GM21515 (cell line): ENCODE results near the gene LRRK1.
"Not testable (repeated sequence)": the region's sequence is repeated elsewhere in the genome, so short reads cannot be mapped to it uniquely, and the experiment has no call there.

ENCODE experiments used
- ATAC-seq: cut with Tn5 transposase; IDR thresholded peaks from one replicate; pipeline ENCODE4 v1.9.1; 2021; ENCODE audit not compliant: unreplicated experiment

LRRK1 gene

DNA sequence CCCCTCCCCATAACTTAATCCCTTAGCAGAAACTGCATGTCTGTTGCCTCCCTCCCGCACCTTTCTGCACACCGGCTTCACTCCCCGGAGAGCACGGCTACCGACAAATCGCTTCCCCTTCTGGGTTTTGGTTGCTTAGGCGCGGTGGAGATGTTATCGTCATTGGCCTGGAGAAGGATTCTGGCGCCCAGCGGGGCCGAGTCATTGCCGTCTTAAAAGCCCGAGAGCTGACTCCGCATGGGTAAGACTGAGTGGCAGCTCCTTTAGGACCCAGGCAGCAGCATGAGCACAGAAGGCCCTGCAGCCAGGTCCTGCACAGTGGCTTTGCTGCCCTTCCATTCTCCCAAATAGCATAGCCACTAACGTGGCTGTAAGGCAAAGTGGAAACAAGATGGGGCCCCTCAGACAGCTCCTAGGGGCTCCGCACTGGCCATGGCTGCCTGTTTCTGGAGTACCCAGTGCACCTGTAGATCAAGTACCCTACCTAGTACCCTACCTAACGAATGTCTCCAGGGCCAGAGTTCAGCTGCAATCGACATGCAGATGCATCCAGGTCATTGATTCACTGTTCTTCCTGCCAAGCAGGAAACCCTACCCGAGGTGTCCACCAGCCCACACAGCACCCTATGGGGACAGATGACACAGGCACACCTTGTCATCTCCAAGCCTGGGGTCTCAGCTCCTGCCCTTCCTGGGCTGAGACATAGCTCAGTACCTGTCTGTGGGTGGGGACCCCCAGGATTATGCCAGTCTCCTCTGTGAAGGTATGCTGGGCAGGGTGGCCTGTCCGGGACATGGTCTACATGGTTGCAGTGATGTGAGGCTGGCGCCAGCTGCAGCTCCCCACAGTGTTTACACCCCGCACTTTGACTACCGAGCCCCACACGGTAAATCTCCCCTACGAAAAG, 147.6 kb downstream of the LRRK1 start:
- ATAC-seq = no peak

DNA sequence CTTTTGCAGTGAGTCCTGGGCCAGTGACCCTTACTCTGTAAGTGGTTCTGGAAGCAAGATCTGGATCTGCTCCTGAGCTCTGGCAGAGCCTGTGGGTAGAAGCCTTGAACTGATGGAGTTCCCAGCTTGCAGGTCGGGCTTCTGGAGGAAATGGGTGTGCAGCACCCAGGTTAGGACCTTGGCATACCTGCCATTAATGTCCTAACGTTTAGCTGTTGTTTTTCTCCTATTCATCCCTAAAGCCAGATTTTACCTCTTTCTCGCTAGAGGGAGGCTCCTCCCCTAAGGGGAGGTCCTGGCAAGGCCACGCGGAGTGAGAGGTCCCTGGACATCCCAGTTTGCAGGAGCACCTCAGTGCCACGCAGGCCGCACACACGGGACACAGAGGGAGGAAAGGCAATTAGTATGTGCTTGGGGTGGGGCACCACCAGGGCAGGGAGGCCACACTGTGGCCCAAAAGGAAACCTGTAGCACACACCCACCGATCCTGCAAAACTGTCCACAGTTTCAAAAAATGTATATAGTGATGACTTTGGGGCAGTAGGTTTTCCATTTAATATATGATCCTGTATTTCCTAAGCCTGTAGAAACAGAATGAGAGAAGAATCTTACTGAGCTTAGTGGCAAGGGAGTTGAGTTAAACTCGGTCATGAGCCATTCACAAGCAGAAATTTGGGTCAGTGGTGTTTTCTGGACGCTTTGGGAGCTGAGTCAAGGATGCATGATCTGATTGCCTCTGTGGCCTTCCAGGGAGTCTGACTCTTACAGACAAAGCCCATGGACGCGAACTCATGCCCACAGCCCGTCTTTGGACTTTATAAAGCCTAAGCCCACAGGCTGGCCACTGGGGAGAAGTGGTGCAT, 148.7 kb downstream of the LRRK1 start:
- no peak for ATAC-seq

DNA sequence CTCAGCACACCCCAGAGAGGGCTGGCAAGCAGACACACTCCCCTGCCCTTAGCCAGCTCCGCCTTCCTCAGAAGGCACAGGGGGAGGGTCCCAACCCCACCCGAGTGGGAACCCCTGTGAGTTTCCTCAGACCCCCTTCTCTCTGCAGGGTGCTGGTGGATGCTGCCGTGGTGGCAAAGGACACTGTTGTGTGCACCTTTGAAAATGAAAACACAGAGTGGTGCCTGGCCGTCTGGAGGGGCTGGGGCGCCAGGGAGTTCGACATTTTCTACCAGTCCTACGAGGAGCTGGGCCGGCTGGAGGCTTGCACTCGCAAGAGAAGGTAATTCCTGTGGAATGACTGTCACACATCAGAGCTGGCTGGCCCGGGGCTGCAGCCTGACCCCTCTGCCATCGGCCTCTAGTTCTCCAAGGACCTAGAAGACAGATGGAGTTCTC, 149.4 kb downstream of the LRRK1 start:
- no peak for ATAC-seq

DNA sequence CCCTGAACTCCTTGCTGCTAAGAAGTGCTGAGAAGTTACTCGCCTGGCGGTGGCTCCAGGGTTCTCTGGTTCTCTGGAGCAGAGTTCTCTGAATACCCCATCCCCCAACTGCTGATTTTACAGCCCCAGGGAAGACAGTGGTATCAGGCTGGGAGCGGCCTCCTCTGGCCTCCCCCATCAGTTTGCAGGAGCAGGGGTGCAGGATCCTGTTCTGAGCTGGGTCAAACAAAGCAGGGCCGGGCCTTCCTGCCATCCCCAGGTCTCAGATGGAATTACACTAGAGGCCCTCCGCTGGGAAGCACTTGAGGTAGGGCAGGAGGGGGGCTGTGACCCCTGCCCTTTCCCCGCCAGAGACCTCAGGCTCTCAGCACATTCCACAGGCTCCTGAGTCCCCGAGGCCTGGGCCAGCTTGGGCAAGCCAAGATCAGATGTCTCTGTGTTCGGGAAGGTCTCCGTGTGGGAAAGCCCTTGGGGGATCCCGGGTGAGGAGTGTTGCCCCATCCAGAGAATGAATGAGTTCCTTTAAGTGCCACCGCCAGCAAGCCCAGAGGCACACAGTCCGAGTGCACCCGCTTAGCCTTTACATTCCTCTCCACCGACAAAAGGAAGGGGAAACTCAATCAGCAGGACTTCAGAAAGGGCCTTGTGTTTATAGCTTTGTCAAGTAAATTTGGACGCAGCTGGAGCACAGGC, 149.9 kb downstream of the LRRK1 start:
- ATAC-seq = no peak

DNA sequence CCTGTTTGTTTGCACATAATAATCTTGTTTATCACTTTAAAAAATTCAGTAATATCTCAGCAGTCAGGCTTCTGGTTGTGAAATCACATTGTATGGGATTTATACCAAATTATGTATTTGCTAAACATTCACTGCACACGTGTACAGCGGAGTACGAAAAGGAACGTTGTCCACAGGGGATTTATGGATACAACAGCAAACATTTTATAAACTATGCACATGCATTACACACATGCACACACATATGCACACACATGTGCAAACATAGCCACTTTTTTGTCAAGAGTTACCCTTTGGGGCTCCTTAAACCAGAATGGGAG, 150.5 kb downstream of the LRRK1 start:
- ATAC-seq = no peak

DNA sequence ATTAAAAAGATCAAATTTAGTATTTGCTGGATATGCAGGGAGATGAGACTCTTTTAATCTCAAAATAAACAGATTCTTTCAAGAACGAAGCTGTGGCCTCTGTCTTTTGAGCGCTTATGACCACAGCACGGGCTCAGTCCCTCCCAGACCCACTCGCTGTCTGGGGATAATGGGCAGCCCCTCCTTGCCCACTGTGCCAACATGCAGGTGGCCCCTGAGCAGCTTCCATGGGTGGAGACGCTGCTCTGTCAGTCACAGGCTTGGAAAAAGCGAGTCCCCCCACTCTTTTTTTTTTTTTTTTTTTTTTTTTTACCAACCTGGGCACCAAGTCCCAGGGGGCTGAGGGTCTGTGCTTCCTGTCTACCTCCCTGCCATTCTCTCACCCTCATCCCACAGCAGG, 150.9 kb downstream of the LRRK1 start:
- no peak for ATAC-seq

DNA sequence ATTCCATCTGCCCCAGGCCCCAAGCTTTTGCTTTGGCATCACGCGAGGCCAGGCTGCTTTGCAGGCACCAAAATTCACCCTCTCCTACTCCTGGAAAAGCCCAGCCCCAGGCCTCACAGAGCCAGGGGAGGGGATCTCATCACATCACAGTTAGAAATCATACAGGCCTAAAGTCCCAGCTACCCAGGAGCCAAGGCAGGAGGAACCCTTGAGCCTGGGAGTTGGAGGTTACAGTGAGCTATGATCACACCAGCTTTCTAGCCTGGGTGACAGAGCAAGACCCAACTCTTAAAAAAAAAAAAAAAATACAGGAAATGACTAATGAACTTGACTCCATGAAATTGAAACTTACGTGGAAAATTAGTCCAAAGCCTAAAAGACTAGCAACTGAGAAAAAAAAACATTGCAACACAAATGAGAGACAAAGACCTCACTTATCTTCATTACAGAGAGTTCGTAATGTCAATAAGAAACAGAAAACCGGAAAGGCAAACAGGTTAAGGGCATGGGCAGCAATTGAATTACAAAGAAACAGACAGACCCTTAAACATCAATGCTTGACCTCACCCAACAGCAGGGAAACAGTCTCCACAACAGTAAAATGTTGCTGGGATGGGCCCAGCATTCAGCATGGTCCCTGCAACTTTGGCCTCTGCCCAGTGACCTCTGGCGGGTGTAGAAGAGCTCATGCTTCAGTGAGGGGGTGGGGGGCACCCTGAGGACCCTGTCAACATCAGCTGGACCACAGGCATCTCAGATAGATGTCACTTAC, 151.5 kb downstream of the LRRK1 start:
- no peak for ATAC-seq

DNA sequence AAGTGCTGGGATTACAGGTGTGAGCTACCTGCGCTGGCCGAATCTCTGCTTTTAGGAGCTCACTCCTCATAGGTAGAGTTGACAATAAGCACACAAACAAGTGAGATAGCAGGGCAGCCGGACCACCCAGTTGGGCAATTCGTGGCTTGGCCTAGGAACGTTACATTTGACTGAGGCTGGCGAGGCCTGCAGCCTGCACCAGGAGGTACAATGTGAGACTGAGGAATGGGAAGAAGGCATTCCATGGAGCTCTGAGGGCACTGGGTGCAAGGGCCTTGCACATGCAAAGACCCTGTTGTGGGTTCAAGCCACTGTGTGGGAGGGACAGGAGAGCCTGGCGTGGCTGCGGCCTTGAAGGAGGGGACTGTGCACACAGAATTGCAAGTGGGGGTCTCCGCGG, 152.5 kb downstream of the LRRK1 start:
- ATAC-seq = no peak

DNA sequence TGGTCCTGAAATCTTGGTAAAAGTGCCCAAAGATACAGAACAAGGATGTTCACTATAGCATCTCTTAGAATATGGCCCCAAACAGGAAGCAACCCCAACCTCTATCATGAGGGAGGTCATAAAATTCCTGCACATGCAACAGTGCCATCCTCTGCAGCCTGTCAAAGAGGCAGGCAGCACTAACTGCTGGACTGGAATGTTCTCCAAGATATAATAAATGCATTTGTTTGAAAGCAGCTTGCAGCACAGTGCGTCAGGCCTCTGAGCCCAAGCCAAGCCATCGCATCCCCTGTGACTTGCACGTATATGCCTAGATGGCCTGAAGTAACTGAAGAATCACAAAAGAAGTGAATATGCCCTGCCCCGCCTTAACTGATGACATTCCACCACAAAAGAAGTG, 153.1 kb downstream of the LRRK1 start:
- ATAC-seq = not testable (repeated sequence)

DNA sequence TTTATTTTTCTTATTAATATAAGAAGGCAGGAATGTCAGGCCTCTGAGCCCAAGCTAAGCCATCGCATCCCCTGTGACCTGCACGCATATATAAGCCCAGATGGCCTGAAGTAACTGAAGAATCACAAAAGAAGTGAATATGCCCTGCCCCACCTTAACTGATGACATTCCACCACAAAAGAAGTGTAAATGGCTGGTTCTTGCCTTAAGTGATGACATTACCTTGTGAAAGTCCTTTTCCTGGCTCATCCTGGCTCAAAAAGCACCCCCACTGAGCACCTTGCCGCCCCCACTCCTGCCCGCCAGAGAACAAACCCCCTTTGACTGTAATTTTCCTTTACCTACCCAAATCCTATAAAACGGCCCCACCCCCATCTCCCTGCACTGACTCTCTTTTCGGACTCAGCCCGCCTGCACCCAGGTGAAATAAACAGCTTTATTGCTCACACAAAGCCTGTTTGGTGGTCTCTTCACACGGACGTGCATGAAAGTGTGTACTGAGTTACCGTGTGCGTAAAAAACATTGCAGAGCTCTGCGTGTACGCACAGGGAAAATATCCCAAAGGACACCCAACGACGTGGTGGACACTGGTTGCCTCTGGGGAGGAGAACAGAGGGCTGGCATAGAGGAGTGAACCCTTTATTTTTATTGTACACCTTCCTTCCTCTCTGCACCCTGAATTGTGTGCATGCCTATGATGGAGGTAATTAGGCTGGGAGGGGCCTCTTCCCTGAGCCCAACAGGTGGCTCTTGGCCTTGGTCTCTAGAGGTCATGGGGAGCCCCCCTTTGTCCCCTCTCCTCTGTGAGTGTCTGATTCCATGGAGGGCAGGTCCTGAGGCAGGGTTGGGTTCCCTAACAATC, 158.9 kb downstream of the LRRK1 start:
- ATAC-seq = not testable (repeated sequence)

DNA sequence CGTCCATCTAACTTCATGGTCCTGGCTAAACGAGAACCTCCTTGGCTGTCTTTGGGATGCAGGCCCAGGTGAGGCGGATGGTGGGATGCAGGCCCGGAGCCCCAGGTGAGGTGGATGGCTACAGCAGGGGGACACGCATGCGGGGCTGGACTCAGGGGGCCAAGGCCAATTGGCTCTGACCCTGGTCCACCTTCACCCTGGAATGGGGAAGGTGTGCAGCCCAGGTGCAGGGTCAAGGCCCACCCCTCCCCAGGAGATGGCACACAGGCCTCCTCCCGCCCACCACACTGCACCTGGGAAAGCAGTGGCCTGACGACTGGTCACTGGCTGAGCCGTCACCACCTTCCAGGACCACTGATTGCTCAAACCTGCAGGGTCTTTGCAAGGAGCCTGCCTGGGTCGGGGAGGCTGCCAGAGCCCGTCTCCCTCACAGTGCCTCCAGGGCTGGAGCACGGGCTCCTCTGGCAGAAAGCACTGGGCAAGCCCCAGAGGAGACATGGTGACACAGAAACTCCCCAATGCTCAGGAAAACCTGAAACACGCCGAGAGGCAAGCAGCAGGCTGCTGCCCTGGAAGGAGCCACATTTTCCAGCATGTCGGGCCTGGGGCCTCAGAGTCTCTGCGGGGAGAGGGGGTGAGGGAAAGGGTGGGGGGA, 159.6 kb downstream of the LRRK1 start:
- no peak for ATAC-seq

DNA sequence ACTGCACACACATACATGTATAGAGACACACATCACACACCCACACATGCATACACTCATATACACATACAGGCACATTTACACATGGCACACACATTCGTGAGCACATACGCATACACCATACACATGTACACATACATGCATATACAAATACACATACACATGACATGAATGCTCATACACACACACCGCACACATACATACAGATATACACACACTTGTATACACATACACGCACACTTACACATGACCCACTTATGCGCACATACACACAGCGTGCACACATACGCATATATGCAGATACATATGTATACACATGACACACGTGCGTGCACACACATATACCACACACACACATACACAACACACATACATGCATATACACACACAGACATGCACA, 162.7 kb downstream of the LRRK1 start:
- ATAC-seq = no peak

DNA sequence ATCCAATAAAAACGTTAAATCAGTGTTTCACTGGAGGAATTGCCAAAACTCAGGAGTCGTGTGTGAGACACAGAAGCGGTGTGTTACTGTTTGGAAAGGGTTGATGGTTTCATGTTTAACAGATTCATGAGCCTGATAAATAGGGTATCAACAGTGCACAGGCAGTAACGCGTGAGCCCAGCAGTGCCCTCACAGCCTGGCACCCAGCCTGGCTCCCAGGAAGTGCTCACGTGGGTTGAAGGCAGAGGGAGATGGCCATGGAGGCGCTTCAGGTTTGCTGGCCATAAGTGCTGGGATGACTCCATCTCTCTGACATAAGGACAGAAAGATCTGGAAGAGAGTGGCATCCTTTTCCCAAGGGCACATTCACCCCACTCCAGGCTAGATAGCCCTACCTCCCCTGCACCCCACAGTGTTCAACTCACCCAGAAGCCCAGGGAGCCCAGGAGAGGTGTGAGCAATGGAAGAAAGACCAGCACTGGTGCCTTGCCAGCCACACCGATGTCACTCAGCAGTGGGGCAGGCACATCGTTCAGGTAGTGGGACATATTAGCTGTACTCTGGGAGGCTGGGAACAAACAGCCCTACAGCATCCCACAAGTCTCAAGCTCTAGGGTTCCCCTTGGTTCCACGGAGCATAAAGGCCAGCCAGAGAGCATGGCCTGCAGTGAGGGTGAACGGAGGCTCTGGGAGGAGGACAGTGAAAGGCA, 164.3 kb downstream of the LRRK1 start:
- no peak for ATAC-seq

DNA sequence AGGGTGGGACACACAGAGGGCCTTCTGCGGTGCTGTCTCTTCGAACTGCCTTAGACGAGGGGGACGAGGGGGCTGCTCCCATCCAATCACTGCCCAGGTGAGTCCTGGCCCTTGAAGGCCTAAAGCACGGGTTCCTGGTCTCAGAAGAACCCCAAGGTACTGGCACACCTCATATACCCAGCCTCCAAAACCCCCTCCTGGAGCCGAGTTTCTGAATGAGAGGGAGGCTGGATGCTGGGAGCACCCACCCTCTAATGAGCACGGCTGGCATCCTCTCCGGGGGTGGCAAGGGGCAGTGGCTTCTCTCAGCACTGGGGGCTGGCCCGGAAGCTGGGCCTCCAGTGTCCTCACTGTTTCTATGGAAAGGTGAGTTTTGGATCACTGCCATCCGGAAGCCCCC, 165.6 kb downstream of the LRRK1 start:
- no peak for ATAC-seq

DNA sequence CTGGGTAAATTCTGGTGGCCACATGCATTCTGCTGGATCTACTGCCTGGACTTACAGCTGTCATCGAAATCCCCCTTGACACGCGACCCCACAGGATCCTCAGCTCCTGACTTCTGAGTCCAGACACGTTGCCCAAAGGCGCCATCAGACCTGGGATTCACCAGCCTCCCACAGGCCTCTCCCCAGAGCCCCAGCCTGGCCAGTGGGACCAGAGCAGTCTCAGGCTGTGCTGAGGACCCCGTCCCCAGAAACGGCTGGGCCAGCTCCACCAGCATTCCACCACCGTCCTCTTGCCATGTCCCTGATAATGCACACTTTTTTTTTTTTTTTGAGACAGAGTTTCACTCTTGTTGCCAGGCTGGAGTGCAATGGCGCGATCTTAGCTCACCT, 166.1 kb downstream of the LRRK1 start:
- ATAC-seq = no peak

DNA sequence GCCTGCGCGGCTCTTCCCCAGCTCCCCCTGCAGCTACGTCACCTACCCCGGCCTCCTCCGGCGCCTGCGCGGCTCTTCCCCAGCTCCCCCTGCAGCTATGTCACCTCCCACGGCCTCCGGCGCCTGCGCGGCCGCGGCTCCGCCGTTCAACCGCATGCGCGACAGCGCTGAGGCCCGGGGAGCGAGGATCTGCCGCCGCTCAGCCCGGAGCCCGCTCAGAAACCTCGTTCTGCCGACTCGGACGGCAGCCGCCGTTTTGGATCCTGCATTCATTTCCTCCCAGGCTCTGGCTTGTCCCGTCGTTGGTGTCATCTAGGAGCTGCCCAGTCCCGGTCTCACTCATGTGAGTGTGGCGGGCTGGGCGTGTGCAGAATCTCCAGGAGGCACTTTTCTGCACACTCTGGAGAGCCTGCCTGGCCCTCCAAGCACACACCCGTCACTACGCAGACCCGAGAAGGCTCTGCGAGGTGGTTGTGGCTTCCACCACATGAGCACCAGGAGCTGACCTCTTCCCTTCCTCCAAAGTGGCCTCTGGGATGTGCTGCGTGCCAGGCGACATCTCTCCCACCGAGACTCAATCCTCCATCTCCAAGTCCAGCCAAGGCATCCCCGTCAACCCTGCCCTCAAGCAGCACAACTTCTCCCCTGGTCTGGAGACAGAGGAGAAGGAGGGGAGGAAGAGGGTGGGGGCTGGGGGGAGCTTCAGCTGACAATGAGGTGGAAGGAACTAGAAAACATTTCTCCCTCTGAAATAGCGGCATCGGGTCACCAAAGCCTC, 167.4 kb downstream of the LRRK1 start:
- no peak for ATAC-seq

DNA sequence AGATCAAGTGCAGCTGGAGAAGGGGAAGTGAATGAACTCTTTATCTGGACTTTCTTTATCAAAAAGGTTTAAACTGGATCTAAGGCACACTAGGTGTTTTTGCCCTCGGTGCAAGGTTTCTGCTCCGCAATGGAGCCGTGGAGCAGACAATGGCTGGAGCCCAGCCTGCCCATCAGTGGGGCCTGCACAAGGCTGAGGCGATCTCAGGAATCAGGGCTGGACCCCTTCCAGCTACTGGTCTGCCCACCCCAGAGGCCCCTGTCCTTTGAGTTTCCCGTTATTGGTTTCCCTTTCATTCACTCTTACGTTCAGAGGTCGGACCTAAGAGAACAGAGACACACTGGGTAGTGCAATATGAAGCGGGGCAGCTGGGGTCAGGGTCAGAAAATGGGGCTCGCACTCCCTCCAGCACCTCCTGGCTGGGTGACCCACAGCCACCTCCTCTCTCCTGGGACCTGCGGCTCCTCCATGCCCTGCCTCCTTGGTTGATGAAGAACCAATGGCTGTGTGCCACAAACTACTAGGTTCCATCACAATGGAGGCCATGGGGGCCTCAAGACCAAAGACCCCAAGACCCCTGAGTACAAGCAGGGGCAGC, 168.1 kb downstream of the LRRK1 start:
- ATAC-seq = no peak

DNA sequence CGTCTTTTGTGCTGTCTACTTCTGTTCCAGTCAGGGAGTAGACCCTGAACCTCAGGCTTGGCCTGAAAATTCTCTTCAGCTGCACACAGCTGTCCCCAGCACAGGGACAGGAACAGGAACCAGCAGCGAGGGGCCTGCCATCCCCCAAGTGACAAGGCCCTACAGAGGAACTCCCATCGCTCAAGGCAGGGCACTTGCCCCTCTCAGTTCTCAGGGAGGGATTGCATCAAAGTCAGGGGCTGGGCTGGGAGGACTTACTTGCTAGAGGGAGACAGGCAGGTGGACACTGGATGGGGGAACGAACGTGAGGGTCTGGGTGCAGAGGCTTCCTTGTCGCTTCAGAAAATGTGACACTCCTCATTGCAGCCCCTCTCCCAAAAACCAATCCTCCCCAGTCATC, 169.1 kb downstream of the LRRK1 start:
- ATAC-seq = no peak
